Liver (tissue), 9 donors: Measurements from ENCODE around the gene BACH2. TPM values are rescaled to one million over a fixed set of nuclear protein-coding genes. Genes with fewer than 3 reads are reported as not detected.
"Not testable (repeated sequence)": the region's sequence is repeated elsewhere in the genome, so short reads cannot be mapped to it uniquely, and the experiment has no call there.

Source experiments
- DNase-seq: peaks from one replicate; pipeline ENCODE4 v3.0.0-alpha.2; 2017; ENCODE audit warnings: low spot score
- H3K27ac ChIP-seq, 2 donors: one replicate each; pipeline ENCODE4 v1.7.0; 2013; ENCODE audit warnings: inconsistent platforms in 2 of 2, low read length in 2 of 2, control low read depth in 1 of 2, low read depth in 1 of 2, mild to moderate bottlenecking in 1 of 2
- H3K27me3 ChIP-seq, 4 donors: one replicate each; pipeline versions ENCODE4 v1.6.1 to v1.7.0; 2013; ENCODE audit warnings: low read length in 3 of 4, inconsistent platforms in 1 of 4, mild to moderate bottlenecking in 1 of 4, moderate library complexity in 1 of 4; ENCODE audit not compliant: control insufficient read depth in 4 of 4, insufficient read depth in 4 of 4
- H3K36me3 ChIP-seq, 4 donors: one replicate each; pipeline versions ENCODE4 v1.6.1 to v1.7.0; 2013; ENCODE audit warnings: low read length in 3 of 4, mild to moderate bottlenecking in 3 of 4, low read depth in 1 of 4, moderate library complexity in 1 of 4; ENCODE audit not compliant: control insufficient read depth in 4 of 4, insufficient read depth in 3 of 4
- H3K4me1 ChIP-seq, 4 donors: one replicate each; pipeline versions ENCODE4 v1.6.1 to v1.7.0; 2013; ENCODE audit warnings: low read length in 3 of 4, mild to moderate bottlenecking in 3 of 4, moderate library complexity in 1 of 4; ENCODE audit not compliant: control insufficient read depth in 4 of 4, insufficient read depth in 4 of 4
- H3K4me3 ChIP-seq, 3 donors: one replicate each; pipeline versions ENCODE4 v1.6.1 to v1.7.0; 2013; ENCODE audit warnings: low read length in 3 of 3, control low read depth in 1 of 3, low read depth in 1 of 3, mild to moderate bottlenecking in 1 of 3
- H3K9ac ChIP-seq, 2 donors: one replicate each; pipeline ENCODE4 v1.7.0; 2013; ENCODE audit warnings: low read length in 2 of 2, mild to moderate bottlenecking in 2 of 2, moderate library complexity in 2 of 2, control low read depth in 1 of 2, low read depth in 1 of 2
- H3K9me3 ChIP-seq, 4 donors: one replicate each; pipeline versions ENCODE4 v1.6.1 to v1.7.0; 2013; ENCODE audit warnings: low read length in 3 of 4; ENCODE audit not compliant: control insufficient read depth in 4 of 4
- ATF3 ChIP-seq: IDR thresholded peaks from 2 replicates; pipeline ENCODE4 v1.6.1; 2016; ENCODE audit warnings: antibody characterized with exemption
- CTCF ChIP-seq: fragments of 150-350 bp; IDR thresholded peaks from 2 replicates; pipeline ENCODE4 v1.5.1; 2017; ENCODE audit warnings: improper control_type of control experiment, low read depth, low read length; ENCODE audit not compliant: missing input control
- EGR1 ChIP-seq, 2 donors: IDR thresholded peaks; 2 replicates each; pipeline ENCODE4 v1.6.1; 2016 to 2018; ENCODE audit warnings: antibody characterized with exemption in 2 of 2, low read depth in 2 of 2
- FOXA1 ChIP-seq: IDR thresholded peaks from 2 replicates; pipeline ENCODE4 v1.6.1; 2016; ENCODE audit warnings: antibody characterized with exemption
- FOXA2 ChIP-seq: IDR thresholded peaks from 2 replicates; pipeline ENCODE4 v1.6.1; 2016; ENCODE audit warnings: antibody characterized with exemption
- GABPA ChIP-seq, 2 donors: IDR thresholded peaks in 1 of 2; conservative IDR thresholded peaks in 1 of 2; 2 replicates each; pipeline ENCODE4 v1.6.1; 2016; ENCODE audit warnings: antibody characterized with exemption in 2 of 2, mild to moderate bottlenecking in 1 of 2, moderate library complexity in 1 of 2
- HNF4A ChIP-seq, 2 donors: conservative IDR thresholded peaks; 2 replicates each; pipeline ENCODE4 v1.6.1; 2016; ENCODE audit warnings: antibody characterized with exemption in 2 of 2, mild to moderate bottlenecking in 2 of 2
- HNF4G ChIP-seq: IDR thresholded peaks from 2 replicates; pipeline ENCODE4 v1.6.1; 2016; ENCODE audit warnings: antibody characterized with exemption
- JUND ChIP-seq, 2 donors: IDR thresholded peaks; 2 replicates each; pipeline ENCODE4 v1.6.1; 2016; ENCODE audit warnings: antibody characterized with exemption in 2 of 2
- MAX ChIP-seq: IDR thresholded peaks from 2 replicates; pipeline ENCODE4 v1.6.1; 2016; ENCODE audit warnings: antibody characterized with exemption
- NR2F2 ChIP-seq: IDR thresholded peaks from 2 replicates; pipeline ENCODE4 v1.6.1; 2016; ENCODE audit warnings: antibody characterized with exemption
- RAD21 ChIP-seq, 2 donors: IDR thresholded peaks; 2 replicates each; pipeline ENCODE4 v1.6.1; 2016; ENCODE audit warnings: antibody characterized with exemption in 2 of 2, mild to moderate bottlenecking in 2 of 2
- REST ChIP-seq: IDR thresholded peaks from 2 replicates; pipeline ENCODE4 v1.6.1; 2016; ENCODE audit warnings: antibody characterized with exemption, mild to moderate bottlenecking
- RXRA ChIP-seq, 2 donors: IDR thresholded peaks; 2 replicates each; pipeline ENCODE4 v1.6.1; 2017 to 2018; ENCODE audit warnings: antibody characterized with exemption in 2 of 2, mild to moderate bottlenecking in 1 of 2
- SP1 ChIP-seq: IDR thresholded peaks from 2 replicates; pipeline ENCODE4 v1.6.1; 2018; ENCODE audit warnings: antibody characterized with exemption, mild to moderate bottlenecking
- TAF1 ChIP-seq: conservative IDR thresholded peaks from 2 replicates; pipeline ENCODE4 v1.6.1; 2016; ENCODE audit warnings: antibody characterized with exemption, mild to moderate bottlenecking
- YY1 ChIP-seq: IDR thresholded peaks from 2 replicates; pipeline ENCODE4 v1.6.1; 2016; ENCODE audit warnings: antibody characterized with exemption, mild to moderate bottlenecking
- ZBTB33 ChIP-seq: IDR thresholded peaks from 2 replicates; pipeline ENCODE4 v1.6.1; 2016; ENCODE audit warnings: antibody characterized with exemption
- WGBS: extraction: QIAGEN DNeasy Blood & Tissue Kit; methylation state at CpG from one replicate; pipeline ENCODE4 v1.1.7; 2013; 5-methylcytosine and 5-hydroxymethylcytosine counted together
- polyA plus RNA-seq, 2 donors: library from polyadenylated mRNA; stranded (reverse) in 1 of 2; unstranded in 1 of 2; fragments of 200-250 nt in 1 of 2; fragments of >200 nt in 1 of 2; fragmentation: Nextera tagmentation in 1 of 2; extraction: Ambion mirVana in 1 of 2; gene quantifications; one replicate each; pipeline versions ENCODE4 v1.2.1 to v1.2.3, GENCODE V29; 2013 to 2015
- total RNA-seq, 2 donors: library from RNA; depleted of rRNA; stranded (reverse); fragments of >200 nt; gene quantifications; one replicate each; pipeline ENCODE4 v1.2.3, GENCODE V29; 2014
- donor health status: healthy.
- donor health status: healthy.
- donor health status: healthy.
- donor health status: healthy.
- donor health status: healthy.

Gene BACH2
- total and polyA plus RNA-seq, 4 donors, result 1.9 to 3.7 (median 1.9) TPM

GRCh38 chr6:90116126-90116525 lies 180.5 kb downstream of the BACH2 start:
- H3K36me3 ChIP-seq, H3K4me1 ChIP-seq, H3K27ac ChIP-seq, DNase-seq, H3K27me3 ChIP-seq, H3K9me3 ChIP-seq, H3K4me3 ChIP-seq, H3K9ac ChIP-seq: not testable (repeated sequence)
- 81% methylated on average over 3 of the region's 3 CpGs for WGBS

GRCh38 chr6:90113389-90113788 lies 183.3 kb downstream of the BACH2 start:
- no peak for DNase-seq
- TF ChIP-seq RXRA (IDR thresholded peaks at IDR 0.05) (no peak), YY1 (no peak), JUND (IDR thresholded peaks at IDR 0.05) (no peak), ZBTB33 (no peak), EGR1 (IDR thresholded peaks at IDR 0.05; ENCODE audit: low read depth in 2 of 2) (no peak), REST (no peak), SP1 (no peak), ATF3 (no peak), MAX (no peak), FOXA2 (no peak), CTCF (no peak), GABPA (IDR thresholded peaks at IDR 0.05 in 1 of 2, conservative IDR thresholded peaks at IDR 0.05 in 1 of 2) (no peak), TAF1 (no peak), RAD21 (IDR thresholded peaks at IDR 0.05) (no peak), NR2F2 (no peak), HNF4G (no peak), HNF4A (conservative IDR thresholded peaks at IDR 0.05) (no peak), FOXA1 (no peak)
- H3K9me3 ChIP-seq, result no peaks in the 10 kb centered on the region
- H3K36me3 ChIP-seq, result no peaks in the 10 kb centered on the region
- H3K9ac ChIP-seq, result no peak overlapping the region
- peaks cover 0 to 2% (median 0%) of the 10 kb centered on the region in 4 donors for H3K4me1 ChIP-seq
- H3K27me3 ChIP-seq, result no peaks in the 10 kb centered on the region
- no peak overlapping the region for H3K4me3 ChIP-seq
- H3K27ac ChIP-seq, result no peak overlapping the region
